VCaP (cell line): ENCODE measurements around the gene KIF23.

ENCODE experiments used
- H3K27ac ChIP-seq: fragments of 450-650 bp; 2 replicates; pipeline ENCODE4 v1.5.1; 2017
- CTCF ChIP-seq: fragments of 450-650 bp; conservative IDR thresholded peaks from 2 replicates; pipeline ENCODE4 v1.5.1; 2017; ENCODE audit warnings: mild to moderate bottlenecking, moderate library complexity

Gene KIF23

GRCh38 chr15:69389426-69389825 lies 24.7 kb upstream of the KIF23 start:
- H3K27ac ChIP-seq, result no peak overlapping the region
- TF ChIP-seq CTCF, result no peak

GRCh38 chr15:69390575-69390974 lies 23.6 kb upstream of the KIF23 start:
- no peak for TF ChIP-seq CTCF
- H3K27ac ChIP-seq, result peak overlapping the region; percentile 57

- TF ChIP-seq CTCF, result no peak
- peak overlapping the region; percentile 57 for H3K27ac ChIP-seq
Measured at GRCh38 chr15:69391046-69391757, 22.9 kb upstream of the KIF23 start.

- no peak for TF ChIP-seq CTCF
Measured at GRCh38 chr15:69392352-69392751, 21.8 kb upstream of the KIF23 start.

GRCh38 chr15:69393831-69394491 lies 20.2 kb upstream of the KIF23 start:
- no peak overlapping the region for H3K27ac ChIP-seq
- no peak for TF ChIP-seq CTCF

More at GRCh38 chr15:69392352-69392751, 21.8 kb upstream of the KIF23 start:
- H3K27ac ChIP-seq, result no peak overlapping the region

- peak; percentile 99 for TF ChIP-seq CTCF
- H3K27ac ChIP-seq, result no peak overlapping the region
Measured at GRCh38 chr15:69394556-69395282, 19.4 kb upstream of the KIF23 start.

- no peak overlapping the region for H3K27ac ChIP-seq
- no peak for TF ChIP-seq CTCF
Measured at GRCh38 chr15:69395460-69395859, 18.7 kb upstream of the KIF23 start.
